Measurements from ENCODE around the gene MALL.
"Not testable (repeated sequence)": the region's sequence is repeated elsewhere in the genome, so short reads cannot be mapped to it uniquely, and the experiment has no call there.

Gene MALL

DNA sequence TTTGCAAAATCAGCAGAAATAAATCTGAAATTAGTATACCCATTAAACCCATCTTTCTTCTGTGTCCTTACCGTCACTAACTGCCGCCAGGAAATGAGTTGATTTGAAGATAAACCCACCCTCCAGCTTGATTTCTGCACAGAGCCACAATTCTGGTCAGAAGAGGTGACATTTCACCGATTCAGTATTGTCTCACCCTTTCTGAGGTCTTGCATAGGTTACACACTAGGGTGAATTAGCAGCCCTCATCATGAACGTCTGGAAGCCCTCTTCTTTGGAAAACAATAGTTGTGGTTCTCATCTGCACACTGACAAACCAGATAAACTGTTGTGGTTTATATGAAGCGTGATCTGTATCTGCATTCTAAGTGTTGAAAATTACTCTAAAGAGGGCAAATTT, 61.9 kb downstream of the MALL start:
- not testable (repeated sequence) for H3K4me3 ChIP-seq (ENCODE audit: low read depth, low read length); DNase-seq (ENCODE audit: low read depth)

DNA sequence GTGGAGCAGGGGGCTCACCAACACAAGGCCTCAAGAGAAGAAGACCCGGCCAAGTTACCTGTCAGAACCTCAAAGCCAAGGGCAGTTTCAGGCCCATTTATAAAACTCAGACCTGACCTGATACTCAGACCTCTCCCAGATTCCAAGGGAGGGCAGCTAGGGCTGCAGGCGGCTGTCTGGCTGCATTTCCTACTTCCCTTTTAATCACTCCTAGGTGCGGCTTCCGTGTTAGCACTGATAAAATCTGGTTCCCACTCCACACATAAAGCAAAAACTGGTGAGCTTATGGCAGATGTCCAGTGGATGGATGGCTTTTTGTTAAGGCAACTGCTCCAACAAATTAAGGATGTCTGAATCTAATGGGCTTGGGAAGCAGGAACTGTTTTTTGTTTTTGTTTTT, 63.5 kb downstream of the MALL start:
- not testable (repeated sequence) for DNase-seq (ENCODE audit: low read depth); H3K4me3 ChIP-seq (ENCODE audit: low read depth, low read length)

DNA sequence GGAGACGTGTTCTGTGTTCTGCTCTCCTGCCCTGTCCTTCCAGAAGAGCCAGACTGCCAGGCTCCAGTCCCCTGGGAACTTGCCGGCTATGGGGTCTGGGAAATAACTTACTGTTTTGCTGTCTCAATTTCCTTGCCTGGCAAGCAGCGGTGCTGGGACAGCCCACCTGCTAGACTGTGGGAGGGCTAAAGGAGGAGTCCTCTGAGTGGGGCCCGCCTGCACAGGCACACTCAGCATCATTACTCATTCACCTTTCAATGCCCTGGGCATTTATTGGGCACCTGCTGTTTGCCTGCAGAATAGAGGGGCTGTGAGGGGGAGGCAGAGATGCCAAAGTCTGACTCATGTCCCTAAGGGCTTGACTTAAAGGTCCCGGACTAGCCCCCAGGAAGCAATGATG, 65.4 kb downstream of the MALL start:
- DNase-seq (ENCODE audit: low read depth); H3K4me3 ChIP-seq (ENCODE audit: low read depth, low read length): not testable (repeated sequence)

DNA sequence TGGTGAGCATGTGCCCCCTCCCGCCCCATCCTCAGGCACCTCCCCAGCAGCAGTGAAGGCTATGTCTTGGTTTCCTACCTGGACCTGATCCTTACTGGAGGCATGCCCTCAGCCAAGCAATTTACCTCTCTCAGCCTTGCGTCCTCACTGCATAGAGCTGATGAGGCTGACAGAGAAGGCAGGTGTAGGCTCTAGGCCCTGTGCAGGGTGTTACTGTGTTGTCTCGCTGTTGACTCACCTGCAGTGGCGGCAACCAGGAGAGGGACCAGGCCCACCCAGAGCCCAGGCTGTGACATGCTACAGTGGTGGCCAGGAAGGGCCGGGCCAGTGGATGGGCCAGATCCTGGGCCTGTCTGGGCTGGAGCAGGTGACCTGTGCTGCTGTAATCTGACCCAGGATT, 65.9 kb downstream of the MALL start:
- DNase-seq (ENCODE audit: low read depth); H3K4me3 ChIP-seq (ENCODE audit: low read depth, low read length): not testable (repeated sequence)

DNA sequence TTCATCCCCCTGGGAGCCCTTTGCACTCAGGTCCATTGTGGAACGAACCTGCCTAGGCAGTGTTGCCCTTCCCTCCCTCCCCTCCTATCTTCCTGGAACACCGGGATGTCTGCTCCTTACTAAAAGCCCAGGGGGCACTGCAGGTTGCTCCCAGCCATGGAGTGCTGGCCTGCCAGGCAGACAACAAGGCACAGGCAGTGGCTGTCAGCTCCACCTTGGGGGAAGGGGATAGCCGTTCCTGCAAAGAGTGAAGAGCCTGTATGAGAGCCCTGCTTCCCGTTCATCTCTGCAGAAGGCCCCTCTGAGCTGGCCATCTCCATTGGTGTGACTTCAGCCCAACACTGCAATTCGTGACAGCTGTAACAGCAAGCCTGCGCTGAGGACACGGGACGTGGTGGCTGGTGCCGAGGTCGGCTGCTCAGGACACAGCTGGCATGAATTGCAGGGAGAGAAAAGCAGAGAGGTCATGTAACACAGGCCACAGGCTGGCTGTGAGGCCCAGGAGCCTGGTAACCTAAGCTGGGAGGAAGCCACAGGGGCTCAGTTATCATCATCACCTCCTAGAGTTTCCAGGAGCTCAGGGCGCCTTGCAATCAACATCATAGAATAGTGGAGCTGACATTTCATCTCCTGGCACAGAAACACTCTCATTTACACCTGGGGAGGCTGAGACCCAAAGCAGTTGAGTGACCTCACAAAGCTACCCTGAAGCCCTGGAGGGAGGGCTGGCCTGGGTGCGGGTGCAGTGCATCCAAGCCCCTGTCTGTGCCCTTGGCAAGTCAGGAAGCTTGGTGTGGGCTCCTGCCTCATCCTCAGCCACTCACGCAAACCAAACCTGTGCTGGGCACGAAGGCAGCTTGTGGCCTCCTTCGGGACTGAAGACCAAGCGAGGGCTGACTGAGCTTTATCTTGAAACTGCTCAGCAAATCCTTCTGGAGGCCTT, 67.1 kb downstream of the MALL start:
- not testable (repeated sequence) for DNase-seq (ENCODE audit: low read depth); H3K4me3 ChIP-seq (ENCODE audit: low read depth, low read length)

DNA sequence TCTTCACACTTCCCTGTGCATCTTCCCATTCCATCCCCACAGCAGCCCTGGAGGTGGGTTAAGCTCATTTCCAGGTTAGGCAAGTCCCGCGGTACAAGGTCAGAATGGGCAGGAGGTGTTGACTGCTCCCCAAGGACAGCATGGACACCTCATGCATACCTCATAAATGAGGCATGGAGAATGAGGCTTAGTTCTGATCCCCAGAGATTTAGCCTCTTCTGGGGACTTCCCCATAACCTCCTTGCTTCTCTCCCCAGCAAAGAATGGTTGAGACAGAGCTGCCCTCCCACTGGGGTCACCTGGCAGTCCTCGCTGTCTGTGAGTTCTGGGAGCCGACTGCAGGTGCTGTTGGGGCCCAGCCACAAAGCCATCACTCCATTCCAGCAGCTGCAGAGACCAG, 68.4 kb downstream of the MALL start:
- not testable (repeated sequence) for DNase-seq (ENCODE audit: low read depth)

DNA sequence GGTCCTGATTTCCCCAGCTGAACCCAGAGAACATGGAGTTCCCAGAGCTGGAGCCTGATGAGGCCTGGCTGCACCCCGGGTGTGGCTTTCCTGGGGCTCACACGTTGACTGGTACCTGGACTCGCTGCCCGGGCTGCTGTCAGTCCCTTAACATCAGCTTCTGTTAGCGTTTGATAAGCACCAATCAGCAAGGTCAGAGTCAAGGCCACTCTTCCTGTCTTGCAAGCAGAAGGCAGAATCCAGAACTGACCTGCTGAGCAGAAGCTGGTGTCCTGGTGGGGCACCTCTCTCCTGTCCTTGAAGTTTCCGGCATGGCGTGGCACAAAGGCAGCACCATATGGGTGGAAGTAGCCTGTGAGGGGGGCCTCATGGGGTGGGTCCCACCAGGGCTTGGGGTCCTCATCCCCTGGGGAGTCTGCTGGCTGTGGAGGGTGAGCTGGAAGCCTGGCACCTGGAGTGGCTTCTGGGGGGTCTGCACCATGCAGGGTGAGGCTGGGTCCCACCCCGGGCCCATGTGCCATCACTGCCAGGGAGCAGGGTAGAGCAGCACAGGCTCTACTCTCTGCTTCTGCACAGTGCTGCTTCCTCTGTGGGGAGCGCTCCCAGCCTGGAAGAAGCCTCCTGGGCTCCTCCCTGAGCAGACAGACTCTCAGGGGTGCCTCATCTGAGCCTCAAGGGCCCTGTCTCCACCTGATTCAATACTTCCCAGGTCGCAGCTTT, 73.5 kb downstream of the MALL start:
- DNase-seq (ENCODE audit: low read depth); H3K4me3 ChIP-seq (ENCODE audit: low read depth, low read length): not testable (repeated sequence)

More for the DNA sequence above, 68.4 kb downstream of the MALL start:
- not testable (repeated sequence) for H3K4me3 ChIP-seq (ENCODE audit: low read depth, low read length)

DNA sequence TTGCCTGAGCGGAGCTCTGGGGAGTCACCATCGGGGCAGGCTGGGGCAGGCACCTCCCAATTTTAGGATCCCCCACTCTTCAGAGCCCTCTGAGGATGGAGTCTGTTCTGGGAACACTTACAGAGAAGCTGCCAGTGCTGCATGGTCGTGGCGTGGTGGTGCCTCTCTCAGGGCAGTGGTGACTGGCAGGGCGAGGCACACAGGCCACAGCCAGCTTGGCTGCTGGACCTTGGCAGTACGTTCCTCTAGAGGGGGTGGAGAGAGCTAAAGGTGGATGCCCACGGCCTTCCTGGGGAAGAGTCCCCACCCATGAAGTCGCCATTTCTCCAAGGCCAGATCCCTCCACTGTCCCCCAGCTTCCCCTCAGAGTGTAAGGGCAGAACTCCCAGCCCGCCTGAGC, 78.3 kb downstream of the MALL start:
- not testable (repeated sequence) for DNase-seq (ENCODE audit: low read depth); H3K4me3 ChIP-seq (ENCODE audit: low read depth, low read length)

DNA sequence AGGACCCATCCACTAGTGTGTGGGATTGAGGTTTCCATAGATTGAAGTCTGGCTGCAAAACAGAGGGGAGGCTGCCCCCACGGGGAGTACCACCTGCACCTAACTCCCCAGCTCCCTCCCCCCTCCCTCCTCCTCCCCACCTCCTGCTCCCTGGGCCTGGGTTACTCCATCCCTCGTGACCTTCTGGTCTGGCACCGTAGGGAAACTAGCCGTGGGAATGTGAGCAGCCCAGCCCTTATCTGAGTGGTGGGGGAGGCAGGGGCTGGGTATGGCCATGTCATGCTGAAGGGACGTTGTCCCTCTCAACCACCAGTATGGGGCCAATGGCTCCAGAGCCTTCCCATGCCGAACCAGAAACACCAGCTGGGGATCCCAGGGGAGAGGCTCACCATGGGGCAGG, 80.2 kb downstream of the MALL start:
- not testable (repeated sequence) for DNase-seq (ENCODE audit: low read depth); H3K4me3 ChIP-seq (ENCODE audit: low read depth, low read length)

DNA sequence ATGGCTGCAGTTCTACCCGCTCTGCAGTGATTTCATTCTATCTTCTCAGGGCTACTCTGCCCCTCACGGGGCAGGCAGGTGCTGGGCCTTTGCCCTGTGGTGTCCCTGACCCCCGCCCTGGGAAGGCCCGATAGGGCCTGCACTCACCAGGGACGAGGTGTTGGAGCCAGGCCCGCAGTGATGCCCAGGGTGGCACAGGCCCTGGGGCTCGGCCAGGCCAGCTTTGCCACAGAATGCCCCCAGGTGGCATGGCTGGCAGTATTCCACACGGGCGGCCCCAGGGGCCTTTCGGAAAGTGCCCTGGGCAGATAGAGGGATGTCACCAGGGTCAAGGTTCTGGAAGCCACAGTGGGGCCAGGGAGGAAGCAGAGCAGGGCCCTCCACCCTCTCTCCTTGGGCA, 80.7 kb downstream of the MALL start:
- not testable (repeated sequence) for H3K4me3 ChIP-seq (ENCODE audit: low read depth, low read length); DNase-seq (ENCODE audit: low read depth)
